NCI-H2081 treated with DMSO at 0.1 percent for 48 hours (cell line): Measurements from ENCODE around the gene NFS1.

Experiments used
- DNase-seq: peaks from one replicate; lab custom pipeline; 2025; lab: John Stamatoyannopoulos, UW

NFS1 gene

GRCh38 chr20:35638751-35639150 lies 60.4 kb downstream of the NFS1 start:
- DNase-seq = no peak

- no peak for DNase-seq
These were observed 61.9 kb downstream of the NFS1 start for GRCh38 chr20:35637276-35637675.

- no peak for DNase-seq
These were observed 63.1 kb downstream of the NFS1 start for GRCh38 chr20:35636095-35636494.

GRCh38 chr20:35635652-35636051 lies 63.5 kb downstream of the NFS1 start:
- no peak for DNase-seq

- DNase-seq = no peak
These were observed 66.5 kb downstream of the NFS1 start for GRCh38 chr20:35632539-35633115.

GRCh38 chr20:35630636-35631035 lies 68.5 kb downstream of the NFS1 start:
- no peak for DNase-seq

- no peak for DNase-seq
These were observed 69.6 kb downstream of the NFS1 start for GRCh38 chr20:35629427-35630145.

- DNase-seq = no peak
These were observed 72.0 kb downstream of the NFS1 start for GRCh38 chr20:35627121-35627520.

- DNase-seq = no peak
These were observed 72.7 kb downstream of the NFS1 start for GRCh38 chr20:35626386-35627001.

- DNase-seq = no peak
These were observed 73.4 kb downstream of the NFS1 start for GRCh38 chr20:35625584-35626385.

- no peak for DNase-seq
These were observed 77.6 kb downstream of the NFS1 start for GRCh38 chr20:35621560-35621946.

GRCh38 chr20:35620818-35621559 lies 78.2 kb downstream of the NFS1 start:
- DNase-seq = no peak

- DNase-seq = no peak
These were observed 79.7 kb downstream of the NFS1 start for GRCh38 chr20:35619196-35620095.

GRCh38 chr20:35618263-35619131 lies 80.7 kb downstream of the NFS1 start:
- DNase-seq = no peak
